GM12875 (cell line): ENCODE results near the gene ERRFI1.
"Not testable (repeated sequence)": the region's sequence is repeated elsewhere in the genome, so short reads cannot be mapped to it uniquely, and the experiment has no call there.

ENCODE experiments used
- H3K4me3 ChIP-seq: one replicate; pipeline ENCODE4 v1.5.1; 2011; ENCODE audit warnings: low read depth, low read length, control low read depth
- TF ChIP-seq, protein P1 (sequence below): IDR thresholded peaks from 2 replicates; pipeline ENCODE4 v1.5.1; 2011; ENCODE audit warnings: low read depth, mild to moderate bottlenecking, control low read depth, inconsistent platforms, low read length, moderate library complexity, borderline replicate concordance; ENCODE audit not compliant: insufficient read depth

ERRFI1 gene

DNA sequence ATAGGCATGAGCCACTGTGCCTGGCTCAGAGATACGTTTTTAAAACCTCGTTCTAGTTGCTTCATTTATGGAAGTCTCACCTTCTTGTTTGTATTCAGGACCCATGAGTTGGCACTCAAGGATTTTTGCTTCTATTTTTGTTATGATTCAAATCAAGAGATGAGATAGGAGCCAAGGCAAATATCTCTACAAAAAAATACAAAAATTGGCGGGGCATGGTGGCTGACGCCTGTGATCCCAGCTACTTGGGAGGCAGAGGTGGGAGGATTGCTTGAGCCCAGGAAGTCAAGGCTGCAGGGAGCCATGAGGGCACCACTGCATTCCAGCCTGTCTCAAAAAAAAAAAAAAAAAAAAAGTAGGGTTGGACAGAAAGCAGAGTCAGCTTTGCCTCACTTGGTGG lies 36.8 kb upstream of the ERRFI1 start:
- TF ChIP-seq, protein P1, sequence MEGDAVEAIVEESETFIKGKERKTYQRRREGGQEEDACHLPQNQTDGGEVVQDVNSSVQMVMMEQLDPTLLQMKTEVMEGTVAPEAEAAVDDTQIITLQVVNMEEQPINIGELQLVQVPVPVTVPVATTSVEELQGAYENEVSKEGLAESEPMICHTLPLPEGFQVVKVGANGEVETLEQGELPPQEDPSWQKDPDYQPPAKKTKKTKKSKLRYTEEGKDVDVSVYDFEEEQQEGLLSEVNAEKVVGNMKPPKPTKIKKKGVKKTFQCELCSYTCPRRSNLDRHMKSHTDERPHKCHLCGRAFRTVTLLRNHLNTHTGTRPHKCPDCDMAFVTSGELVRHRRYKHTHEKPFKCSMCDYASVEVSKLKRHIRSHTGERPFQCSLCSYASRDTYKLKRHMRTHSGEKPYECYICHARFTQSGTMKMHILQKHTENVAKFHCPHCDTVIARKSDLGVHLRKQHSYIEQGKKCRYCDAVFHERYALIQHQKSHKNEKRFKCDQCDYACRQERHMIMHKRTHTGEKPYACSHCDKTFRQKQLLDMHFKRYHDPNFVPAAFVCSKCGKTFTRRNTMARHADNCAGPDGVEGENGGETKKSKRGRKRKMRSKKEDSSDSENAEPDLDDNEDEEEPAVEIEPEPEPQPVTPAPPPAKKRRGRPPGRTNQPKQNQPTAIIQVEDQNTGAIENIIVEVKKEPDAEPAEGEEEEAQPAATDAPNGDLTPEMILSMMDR: no peak
- no peak overlapping the region for H3K4me3 ChIP-seq

DNA sequence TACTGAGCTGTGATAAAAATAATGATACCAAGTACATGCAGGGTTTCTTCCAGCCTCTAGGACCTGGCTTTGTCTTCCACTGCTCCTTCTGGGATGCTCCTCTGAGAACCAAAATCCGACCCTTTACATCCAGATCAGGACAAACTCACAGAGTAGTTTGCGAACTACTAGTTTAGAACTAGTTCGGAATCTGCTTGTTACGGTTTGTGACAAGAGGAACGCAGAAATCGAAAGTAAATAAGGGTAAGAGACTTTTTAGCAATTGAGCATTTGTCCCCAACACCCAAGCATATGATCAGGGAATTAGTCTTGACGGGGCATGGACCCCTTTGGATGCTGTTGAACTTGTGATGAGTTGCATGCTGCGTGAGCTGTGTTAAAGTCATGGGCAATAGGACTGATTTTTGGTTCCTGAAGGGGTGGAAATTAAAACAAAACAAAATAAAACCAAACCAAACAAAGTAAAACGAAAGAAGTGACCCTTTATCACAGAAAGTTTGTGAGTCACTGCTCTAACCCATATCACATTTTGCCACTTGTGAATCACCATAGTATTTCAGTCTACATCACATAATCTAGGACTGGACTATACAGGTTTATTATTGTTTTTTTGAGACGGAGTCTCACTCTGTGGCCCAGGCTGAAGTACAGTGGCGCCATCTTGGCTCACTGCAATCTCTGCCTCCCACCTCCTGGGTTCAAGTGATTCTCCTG lies 35.7 kb upstream of the ERRFI1 start:
- TF ChIP-seq, protein P1: no peak
- no peak overlapping the region for H3K4me3 ChIP-seq

GRCh38 chr1:8061210-8061609 lies 35.1 kb upstream of the ERRFI1 start:
- TF ChIP-seq, protein P1: no peak
- no peak overlapping the region for H3K4me3 ChIP-seq

DNA sequence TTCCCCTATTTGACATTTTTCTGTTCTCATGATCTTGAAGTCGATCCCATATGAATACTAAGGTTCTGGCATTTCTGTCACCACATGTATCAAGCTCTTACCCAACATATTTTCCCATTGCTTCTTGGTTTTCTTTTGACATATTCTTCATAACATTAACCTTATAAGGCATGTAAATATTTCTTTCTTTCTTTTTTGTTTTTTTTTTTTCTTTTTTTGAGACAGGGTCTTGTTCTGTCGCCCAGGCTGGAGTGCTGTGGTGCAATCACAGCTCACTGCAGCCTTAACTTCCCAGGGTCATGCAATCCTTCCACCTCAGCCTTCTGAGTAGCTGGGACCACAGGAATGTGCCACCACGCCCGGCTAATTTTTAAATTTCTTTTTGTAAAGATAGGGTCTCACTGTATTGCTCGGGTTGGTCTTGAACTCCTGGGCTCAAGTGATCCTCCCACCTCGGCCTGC lies 33.1 kb upstream of the ERRFI1 start:
- H3K4me3 ChIP-seq: no peak overlapping the region
- TF ChIP-seq, protein P1: no peak

- H3K4me3 ChIP-seq: not testable (repeated sequence)
Measured at GRCh38 chr1:8057779-8058178, 31.7 kb upstream of the ERRFI1 start.

- TF ChIP-seq, protein P1: no peak
- no peak overlapping the region for H3K4me3 ChIP-seq
Measured at GRCh38 chr1:8055973-8056372, 29.9 kb upstream of the ERRFI1 start.

DNA sequence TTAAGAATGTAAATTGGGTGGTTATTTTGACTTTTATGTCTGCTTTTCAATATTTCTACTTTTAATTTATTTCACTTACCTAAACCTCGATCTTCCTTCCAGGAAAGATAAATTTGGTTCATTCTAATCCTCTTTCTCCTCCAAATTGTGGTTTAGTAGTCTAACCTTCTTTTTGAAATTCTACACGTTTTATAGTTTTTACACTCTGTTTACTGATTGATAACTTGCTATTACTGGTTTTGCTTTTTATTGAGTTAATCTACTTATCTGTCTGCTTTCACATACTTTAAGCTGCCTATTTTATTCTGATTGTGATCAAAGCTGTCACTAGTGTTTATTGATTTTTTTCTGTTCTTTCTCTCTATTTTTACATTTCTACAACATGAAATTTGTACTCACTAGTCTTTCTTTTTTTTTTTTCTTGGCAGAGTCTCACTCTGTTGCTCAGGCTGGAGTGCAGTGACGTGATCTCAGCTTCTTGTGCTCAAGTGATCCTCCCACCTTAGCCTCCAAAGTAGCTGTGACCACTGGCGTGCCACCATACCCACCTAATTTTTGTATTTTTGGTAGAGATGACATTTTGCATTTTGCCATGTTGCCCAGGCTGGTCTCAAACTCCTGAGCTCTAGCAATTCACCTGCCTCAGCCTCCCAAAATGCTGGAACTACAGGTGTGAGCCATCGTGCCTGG lies 27.9 kb upstream of the ERRFI1 start:
- H3K4me3 ChIP-seq: no peak overlapping the region
- TF ChIP-seq, protein P1: no peak
